Measurements from ENCODE around the gene GNB3. TPM values are rescaled to one million over a fixed set of nuclear protein-coding genes. Genes with fewer than 3 reads are reported as not detected.
A peak's percentile ranks its signal among the peaks of the same experiment; 100 is the strongest.

Gene GNB3
- total RNA-seq, 1 donor from 2014 or later: 9.0 TPM

GRCh38 chr12:6813363-6813762 lies 27.4 kb upstream of the GNB3 start:
- Mint-ChIP-seq H3K27me3 (ENCODE audit: unreplicated experiment) (peaks cover 16% of the 10 kb centered on the region), H3K36me3 (ENCODE audit: low read depth, unreplicated experiment) (peaks cover 16% of the 10 kb centered on the region), H3K4me3 (ENCODE audit: unreplicated experiment) (no peak overlapping the region), H3K9me3 (ENCODE audit: unreplicated experiment) (no peaks in the 10 kb centered on the region), H3K27ac (ENCODE audit: unreplicated experiment) (no peak overlapping the region), H3K4me1 (ENCODE audit: unreplicated experiment) (peaks cover 41% of the 10 kb centered on the region)
- DNase-seq (ENCODE audit: low spot score): no peak
- no peak for TF ChIP-seq CTCF (IDR thresholded peaks at IDR 0.05; ENCODE audit: unreplicated experiment)

- H3K4me3 Mint-ChIP-seq (ENCODE audit: unreplicated experiment): no peak overlapping the region
- no peak for TF ChIP-seq CTCF (IDR thresholded peaks at IDR 0.05; ENCODE audit: unreplicated experiment)
- peaks cover 18% of the 10 kb centered on the region for H3K36me3 Mint-ChIP-seq (ENCODE audit: low read depth, unreplicated experiment)
- no peak overlapping the region for H3K27ac Mint-ChIP-seq (ENCODE audit: unreplicated experiment)
- H3K4me1 Mint-ChIP-seq (ENCODE audit: unreplicated experiment): peaks cover 50% of the 10 kb centered on the region
- no peaks in the 10 kb centered on the region for H3K9me3 Mint-ChIP-seq (ENCODE audit: unreplicated experiment)
- DNase-seq (ENCODE audit: low spot score): no peak
- H3K27me3 Mint-ChIP-seq (ENCODE audit: unreplicated experiment): peaks cover 25% of the 10 kb centered on the region
Observed at GRCh38 chr12:6816598-6816997, 24.1 kb upstream of the GNB3 start.

GRCh38 chr12:6817098-6817497 lies 23.6 kb upstream of the GNB3 start:
- no peak for DNase-seq (ENCODE audit: low spot score)
- Mint-ChIP-seq H3K4me3 (ENCODE audit: unreplicated experiment) (no peak overlapping the region), H3K36me3 (ENCODE audit: low read depth, unreplicated experiment) (peaks cover 18% of the 10 kb centered on the region), H3K9me3 (ENCODE audit: unreplicated experiment) (no peaks in the 10 kb centered on the region), H3K27ac (ENCODE audit: unreplicated experiment) (no peak overlapping the region), H3K4me1 (ENCODE audit: unreplicated experiment) (peaks cover 52% of the 10 kb centered on the region), H3K27me3 (ENCODE audit: unreplicated experiment) (peaks cover 24% of the 10 kb centered on the region)
- no peak for TF ChIP-seq CTCF (IDR thresholded peaks at IDR 0.05; ENCODE audit: unreplicated experiment)

GRCh38 chr12:6817662-6818157 lies 23.0 kb upstream of the GNB3 start:
- H3K27me3 Mint-ChIP-seq (ENCODE audit: unreplicated experiment): peaks cover 26% of the 10 kb centered on the region
- H3K4me3 Mint-ChIP-seq (ENCODE audit: unreplicated experiment): peak overlapping the region; percentile 48
- peaks cover 54% of the 10 kb centered on the region for H3K4me1 Mint-ChIP-seq (ENCODE audit: unreplicated experiment)
- TF ChIP-seq CTCF (IDR thresholded peaks at IDR 0.05; ENCODE audit: unreplicated experiment): no peak
- no peak for DNase-seq (ENCODE audit: low spot score)
- H3K9me3 Mint-ChIP-seq (ENCODE audit: unreplicated experiment): no peaks in the 10 kb centered on the region
- peaks cover 18% of the 10 kb centered on the region for H3K36me3 Mint-ChIP-seq (ENCODE audit: low read depth, unreplicated experiment)
- peak overlapping the region; percentile 28 for H3K27ac Mint-ChIP-seq (ENCODE audit: unreplicated experiment)

- H3K4me3 Mint-ChIP-seq (ENCODE audit: unreplicated experiment): no peak overlapping the region
- no peak for DNase-seq (ENCODE audit: low spot score)
Observed at GRCh38 chr12:6818222-6818621, 22.5 kb upstream of the GNB3 start.

More at GRCh38 chr12:6818222-6818621, 22.5 kb upstream of the GNB3 start:
- Mint-ChIP-seq H3K36me3 (ENCODE audit: low read depth, unreplicated experiment) (peaks cover 18% of the 10 kb centered on the region), H3K4me1 (ENCODE audit: unreplicated experiment) (peaks cover 58% of the 10 kb centered on the region), H3K27ac (ENCODE audit: unreplicated experiment) (peak overlapping the region; percentile 28), H3K27me3 (ENCODE audit: unreplicated experiment) (peaks cover 26% of the 10 kb centered on the region), H3K9me3 (ENCODE audit: unreplicated experiment) (no peaks in the 10 kb centered on the region)
- no peak for TF ChIP-seq CTCF (IDR thresholded peaks at IDR 0.05; ENCODE audit: unreplicated experiment)
